HEK293 (cell line): ENCODE results near the gene LMF1.
A peak's percentile ranks its signal among the peaks of the same experiment; 100 is the strongest.

Experiments used
- INSM2 ChIP-seq: fragments of 450-650 bp; formaldehyde crosslinking; IDR thresholded peaks from 2 replicates; pipeline ENCODE4 v1.5.1; 2016; ENCODE audit warnings: missing biosample characterization, missing genetic modification characterization
- MYNN ChIP-seq: fragments of 450-650 bp; formaldehyde crosslinking; IDR thresholded peaks from 2 replicates; pipeline ENCODE4 v1.5.1; 2016; ENCODE audit warnings: missing biosample characterization, missing genetic modification characterization, borderline replicate concordance
- OSR2 ChIP-seq: fragments of 450-650 bp; formaldehyde crosslinking; IDR thresholded peaks from 2 replicates; pipeline ENCODE4 v1.5.1; 2016; ENCODE audit warnings: missing biosample characterization, missing genetic modification characterization
- PRDM10 ChIP-seq: fragments of 450-650 bp; formaldehyde crosslinking; IDR thresholded peaks from 2 replicates; pipeline ENCODE4 v1.5.1; 2016; ENCODE audit warnings: missing biosample characterization, missing genetic modification characterization
- ZBTB7A ChIP-seq: fragments of 450-650 bp; formaldehyde crosslinking; IDR thresholded peaks from 2 replicates; pipeline ENCODE4 v1.5.1; 2016; ENCODE audit warnings: low read depth, missing biosample characterization, missing genetic modification characterization
- ZFHX2 ChIP-seq: fragments of 450-650 bp; formaldehyde crosslinking; conservative IDR thresholded peaks from 2 replicates; pipeline ENCODE4 v1.5.1; 2016; ENCODE audit warnings: missing biosample characterization, missing genetic modification characterization
- ZFP3 ChIP-seq: fragments of 450-650 bp; formaldehyde crosslinking; IDR thresholded peaks from 2 replicates; pipeline ENCODE4 v1.5.1; 2016; ENCODE audit warnings: low read depth, missing biosample characterization, missing genetic modification characterization
- ZFP37 ChIP-seq: fragments of 450-650 bp; formaldehyde crosslinking; IDR thresholded peaks from 2 replicates; pipeline ENCODE4 v1.5.1; 2016; ENCODE audit warnings: missing biosample characterization, missing genetic modification characterization
- ZFP69B ChIP-seq: fragments of 450-650 bp; formaldehyde crosslinking; IDR thresholded peaks from 2 replicates; pipeline ENCODE4 v1.5.1; 2016; ENCODE audit warnings: missing biosample characterization, missing genetic modification characterization
- ZNF10 ChIP-seq: fragments of 450-650 bp; formaldehyde crosslinking; IDR thresholded peaks from 2 replicates; pipeline ENCODE4 v1.5.1; 2017; ENCODE audit warnings: missing biosample characterization, missing genetic modification characterization
- ZNF16 ChIP-seq: fragments of 450-650 bp; formaldehyde crosslinking; IDR thresholded peaks from 2 replicates; pipeline ENCODE4 v1.5.1; 2016; ENCODE audit warnings: low read depth, missing biosample characterization, missing genetic modification characterization
- ZNF302 ChIP-seq: fragments of 450-650 bp; formaldehyde crosslinking; IDR thresholded peaks from 2 replicates; pipeline ENCODE4 v1.5.1; 2016; ENCODE audit warnings: missing biosample characterization, missing genetic modification characterization, low read depth
- ZNF404 ChIP-seq: fragments of 450-650 bp; formaldehyde crosslinking; IDR thresholded peaks from 2 replicates; pipeline ENCODE4 v1.5.1; 2017; ENCODE audit warnings: missing biosample characterization, missing genetic modification characterization
- ZNF426 ChIP-seq: fragments of 450-650 bp; formaldehyde crosslinking; IDR thresholded peaks from 2 replicates; pipeline ENCODE4 v1.5.1; 2017; ENCODE audit warnings: missing biosample characterization, missing genetic modification characterization, mild to moderate bottlenecking, inconsistent platforms, moderate library complexity
- ZNF501 ChIP-seq: fragments of 450-650 bp; formaldehyde crosslinking; IDR thresholded peaks from 2 replicates; pipeline ENCODE4 v1.5.1; 2016; ENCODE audit warnings: missing biosample characterization, missing genetic modification characterization
- ZNF510 ChIP-seq: fragments of 450-650 bp; formaldehyde crosslinking; IDR thresholded peaks from 2 replicates; pipeline ENCODE4 v1.5.1; 2018; ENCODE audit warnings: mild to moderate bottlenecking, missing genetic modification characterization, missing biosample characterization; ENCODE audit not compliant: insufficient replicate concordance
- ZNF623 ChIP-seq: fragments of 450-650 bp; formaldehyde crosslinking; IDR thresholded peaks from 2 replicates; pipeline ENCODE4 v1.5.1; 2016; ENCODE audit warnings: missing biosample characterization, missing genetic modification characterization
- ZNF626 ChIP-seq: fragments of 450-650 bp; sonication (Bioruptor Pico); formaldehyde crosslinking; IDR thresholded peaks from 2 replicates; pipeline ENCODE4 v1.5.1; 2018; ENCODE audit warnings: missing biosample characterization, missing genetic modification characterization, inconsistent platforms
- ZNF658 ChIP-seq: fragments of 450-650 bp; formaldehyde crosslinking; IDR thresholded peaks from 2 replicates; pipeline ENCODE4; 2016; ENCODE audit warnings: missing biosample characterization, missing genetic modification characterization
- ZNF660 ChIP-seq: fragments of 450-650 bp; IDR thresholded peaks from 2 replicates; pipeline ENCODE4 v1.5.1; 2018; ENCODE audit warnings: missing biosample characterization, mild to moderate bottlenecking, missing genetic modification characterization
- ZNF701 ChIP-seq: fragments of 450-650 bp; formaldehyde crosslinking; IDR thresholded peaks from 2 replicates; pipeline ENCODE4 v1.5.1; 2016; ENCODE audit warnings: missing biosample characterization, missing genetic modification characterization
- ZNF76 ChIP-seq: fragments of 450-650 bp; formaldehyde crosslinking; IDR thresholded peaks from 2 replicates; pipeline ENCODE4; 2016; ENCODE audit warnings: low read depth, missing biosample characterization, missing genetic modification characterization, borderline replicate concordance
- ZNF830 ChIP-seq: fragments of 450-650 bp; IDR thresholded peaks from 2 replicates; pipeline ENCODE4 v1.5.0; 2018; ENCODE audit warnings: missing biosample characterization, missing genetic modification characterization, low read depth, mild to moderate bottlenecking, moderate library complexity
- ZSCAN23 ChIP-seq: fragments of 450-650 bp; formaldehyde crosslinking; IDR thresholded peaks from 2 replicates; pipeline ENCODE4 v1.5.1; 2016; ENCODE audit warnings: missing biosample characterization, missing genetic modification characterization
- ZSCAN30 ChIP-seq: fragments of 450-650 bp; IDR thresholded peaks from 2 replicates; pipeline ENCODE4 v1.5.1; 2018; ENCODE audit warnings: missing biosample characterization, mild to moderate bottlenecking, missing genetic modification characterization, moderate library complexity
- TF ChIP-seq, protein P1 (sequence below): fragments of 450-650 bp; formaldehyde crosslinking; IDR thresholded peaks from 2 replicates; pipeline ENCODE4 v1.5.1; 2016; ENCODE audit warnings: missing biosample characterization, missing genetic modification characterization
- TF ChIP-seq, protein P2 (sequence below): IDR thresholded peaks from 2 replicates; pipeline ENCODE4 v1.6.1; 2011; ENCODE audit warnings: mild to moderate bottlenecking, low read depth, low read length, borderline replicate concordance
- TF ChIP-seq, protein P3 (sequence below): fragments of 450-650 bp; formaldehyde crosslinking; IDR thresholded peaks from 2 replicates; pipeline ENCODE4 v1.5.1; 2016; ENCODE audit warnings: missing biosample characterization, missing genetic modification characterization
- TF ChIP-seq, protein P4 (sequence below): fragments of 450-650 bp; formaldehyde crosslinking; IDR thresholded peaks from 2 replicates; pipeline ENCODE4 v1.5.1; 2016; ENCODE audit warnings: missing biosample characterization, missing genetic modification characterization

Gene LMF1

GRCh38 chr16:1002399-1003166 is 31.8 kb upstream of the LMF1 start (continued):
- TF ChIP-seq ZNF660 (peak; percentile 59; the same call in 1 of the 2 replicates), ZSCAN23 (tag by site-specific recombination) (no peak), ZFP69B (no peak; the same call in 1 of the 2 replicates), ZNF658 (tag by site-specific recombination) (0 out of 2 replicates have a peak, but pooled peaks have one; percentile 16), ZFHX2 (tag by site-specific recombination) (peak; percentile 57), INSM2 (peak; percentile 66), ZNF623 (tag by site-specific recombination) (no peak), ZNF626 (tag by site-specific recombination) (no peak), ZFP37 (tag by site-specific recombination) (no peak), ZNF501 (tag by site-specific recombination) (no peak), OSR2 (tag by site-specific recombination) (peak; percentile 28; the same call in 1 of the 2 replicates), ZNF510 (tag by site-specific recombination) (no peak), ZNF701 (no peak), ZNF302 (no peak), ZNF426 (tag by site-specific recombination) (no peak), MYNN (tag by site-specific recombination) (no peak), ZSCAN30 (no peak), ZNF404 (tag by site-specific recombination) (no peak), ZFP3 (tag by site-specific recombination) (no peak), ZNF76 (tag by site-specific recombination) (no peak), ZNF10 (tag by site-specific recombination) (no peak), PRDM10 (peak; percentile 94), ZNF830 (no peak), ZBTB7A (tag by site-specific recombination) (no peak), ZNF16 (tag by site-specific recombination) (no peak)
- TF ChIP-seq, protein P1, sequence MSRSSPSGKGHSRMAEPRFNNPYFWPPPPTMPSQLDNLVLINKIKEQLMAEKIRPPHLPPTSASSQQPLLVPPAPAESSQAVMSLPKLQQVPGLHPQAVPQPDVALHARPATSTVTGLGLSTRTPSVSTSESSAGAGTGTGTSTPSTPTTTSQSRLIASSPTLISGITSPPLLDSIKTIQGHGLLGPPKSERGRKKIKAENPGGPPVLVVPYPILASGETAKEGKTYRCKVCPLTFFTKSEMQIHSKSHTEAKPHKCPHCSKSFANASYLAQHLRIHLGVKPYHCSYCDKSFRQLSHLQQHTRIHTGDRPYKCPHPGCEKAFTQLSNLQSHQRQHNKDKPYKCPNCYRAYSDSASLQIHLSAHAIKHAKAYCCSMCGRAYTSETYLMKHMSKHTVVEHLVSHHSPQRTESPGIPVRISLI = no peak
- TF ChIP-seq, protein P2, sequence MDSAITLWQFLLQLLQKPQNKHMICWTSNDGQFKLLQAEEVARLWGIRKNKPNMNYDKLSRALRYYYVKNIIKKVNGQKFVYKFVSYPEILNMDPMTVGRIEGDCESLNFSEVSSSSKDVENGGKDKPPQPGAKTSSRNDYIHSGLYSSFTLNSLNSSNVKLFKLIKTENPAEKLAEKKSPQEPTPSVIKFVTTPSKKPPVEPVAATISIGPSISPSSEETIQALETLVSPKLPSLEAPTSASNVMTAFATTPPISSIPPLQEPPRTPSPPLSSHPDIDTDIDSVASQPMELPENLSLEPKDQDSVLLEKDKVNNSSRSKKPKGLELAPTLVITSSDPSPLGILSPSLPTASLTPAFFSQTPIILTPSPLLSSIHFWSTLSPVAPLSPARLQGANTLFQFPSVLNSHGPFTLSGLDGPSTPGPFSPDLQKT = no peak
- TF ChIP-seq, protein P3, sequence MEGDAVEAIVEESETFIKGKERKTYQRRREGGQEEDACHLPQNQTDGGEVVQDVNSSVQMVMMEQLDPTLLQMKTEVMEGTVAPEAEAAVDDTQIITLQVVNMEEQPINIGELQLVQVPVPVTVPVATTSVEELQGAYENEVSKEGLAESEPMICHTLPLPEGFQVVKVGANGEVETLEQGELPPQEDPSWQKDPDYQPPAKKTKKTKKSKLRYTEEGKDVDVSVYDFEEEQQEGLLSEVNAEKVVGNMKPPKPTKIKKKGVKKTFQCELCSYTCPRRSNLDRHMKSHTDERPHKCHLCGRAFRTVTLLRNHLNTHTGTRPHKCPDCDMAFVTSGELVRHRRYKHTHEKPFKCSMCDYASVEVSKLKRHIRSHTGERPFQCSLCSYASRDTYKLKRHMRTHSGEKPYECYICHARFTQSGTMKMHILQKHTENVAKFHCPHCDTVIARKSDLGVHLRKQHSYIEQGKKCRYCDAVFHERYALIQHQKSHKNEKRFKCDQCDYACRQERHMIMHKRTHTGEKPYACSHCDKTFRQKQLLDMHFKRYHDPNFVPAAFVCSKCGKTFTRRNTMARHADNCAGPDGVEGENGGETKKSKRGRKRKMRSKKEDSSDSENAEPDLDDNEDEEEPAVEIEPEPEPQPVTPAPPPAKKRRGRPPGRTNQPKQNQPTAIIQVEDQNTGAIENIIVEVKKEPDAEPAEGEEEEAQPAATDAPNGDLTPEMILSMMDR (tag by site-specific recombination) = no peak
- TF ChIP-seq, protein P4, sequence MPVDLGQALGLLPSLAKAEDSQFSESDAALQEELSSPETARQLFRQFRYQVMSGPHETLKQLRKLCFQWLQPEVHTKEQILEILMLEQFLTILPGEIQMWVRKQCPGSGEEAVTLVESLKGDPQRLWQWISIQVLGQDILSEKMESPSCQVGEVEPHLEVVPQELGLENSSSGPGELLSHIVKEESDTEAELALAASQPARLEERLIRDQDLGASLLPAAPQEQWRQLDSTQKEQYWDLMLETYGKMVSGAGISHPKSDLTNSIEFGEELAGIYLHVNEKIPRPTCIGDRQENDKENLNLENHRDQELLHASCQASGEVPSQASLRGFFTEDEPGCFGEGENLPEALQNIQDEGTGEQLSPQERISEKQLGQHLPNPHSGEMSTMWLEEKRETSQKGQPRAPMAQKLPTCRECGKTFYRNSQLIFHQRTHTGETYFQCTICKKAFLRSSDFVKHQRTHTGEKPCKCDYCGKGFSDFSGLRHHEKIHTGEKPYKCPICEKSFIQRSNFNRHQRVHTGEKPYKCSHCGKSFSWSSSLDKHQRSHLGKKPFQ = no peak
